NCI-H526 (cell line): ENCODE data around the gene SORCS3.

Source experiments
- DNase-seq, 2 experiments: peaks; one replicate each; lab custom pipeline; 2025; lab: John Stamatoyannopoulos, UW

Gene SORCS3

GRCh38 chr10:104850023-104850422 lies 208.9 kb downstream of the SORCS3 start:
- DNase-seq, result no peak

- DNase-seq, result no peak
Observed at GRCh38 chr10:104867966-104868598, 227.0 kb downstream of the SORCS3 start.

- DNase-seq, result no peak
Observed at GRCh38 chr10:104872691-104873090, 231.6 kb downstream of the SORCS3 start.

GRCh38 chr10:104873161-104873560 lies 232.1 kb downstream of the SORCS3 start:
- no peak for DNase-seq

- no peak for DNase-seq
Observed at GRCh38 chr10:104875561-104875960, 234.5 kb downstream of the SORCS3 start.

GRCh38 chr10:104880624-104881398 lies 239.7 kb downstream of the SORCS3 start:
- DNase-seq, result no peak

GRCh38 chr10:104881740-104882139 lies 240.7 kb downstream of the SORCS3 start:
- DNase-seq, result no peak

- DNase-seq, result peak in 1 of 2 experiments; percentile 4
Observed at GRCh38 chr10:104892879-104893617, 252.0 kb downstream of the SORCS3 start.

GRCh38 chr10:104893701-104894100 lies 252.6 kb downstream of the SORCS3 start:
- DNase-seq, result no peak

GRCh38 chr10:104894681-104895080 lies 253.6 kb downstream of the SORCS3 start:
- no peak for DNase-seq

GRCh38 chr10:104895541-104895940 lies 254.5 kb downstream of the SORCS3 start:
- no peak for DNase-seq

- no peak for DNase-seq
Observed at GRCh38 chr10:104895981-104896380, 254.9 kb downstream of the SORCS3 start.

- DNase-seq, result no peak
Observed at GRCh38 chr10:104897696-104898095, 256.6 kb downstream of the SORCS3 start.

- DNase-seq, result no peak
Observed at GRCh38 chr10:104899779-104900178, 258.7 kb downstream of the SORCS3 start.

- DNase-seq, result no peak
Observed at GRCh38 chr10:104903433-104903832, 262.3 kb downstream of the SORCS3 start.

GRCh38 chr10:104904753-104905323 lies 263.7 kb downstream of the SORCS3 start:
- DNase-seq, result no peak

- DNase-seq, result no peak
Observed at GRCh38 chr10:104906112-104906511, 265.0 kb downstream of the SORCS3 start.

GRCh38 chr10:104907521-104907920 lies 266.4 kb downstream of the SORCS3 start:
- no peak for DNase-seq

GRCh38 chr10:104908581-104908980 lies 267.5 kb downstream of the SORCS3 start:
- no peak for DNase-seq

- DNase-seq, result no peak
Observed at GRCh38 chr10:104910712-104911111, 269.6 kb downstream of the SORCS3 start.

GRCh38 chr10:104913390-104913789 lies 272.3 kb downstream of the SORCS3 start:
- no peak for DNase-seq

- DNase-seq, result no peak
Observed at GRCh38 chr10:104920476-104920875, 279.4 kb downstream of the SORCS3 start.

GRCh38 chr10:104921763-104922162 lies 280.7 kb downstream of the SORCS3 start:
- no peak for DNase-seq
